Trophoblast cell (in vitro differentiated cells and primary cell): ENCODE data around the gene PSME3.
"Not testable (repeated sequence)": the region's sequence is repeated elsewhere in the genome, so short reads cannot be mapped to it uniquely, and the experiment has no call there.

Experiments used
- DNase-seq, 2 donors: peaks; one replicate each; pipeline ENCODE4 v3.0.0-alpha.2; 2016
- H2AFZ ChIP-seq: 2 replicates; pipeline ENCODE4 v1.6.1; 2013; ENCODE audit warnings: low read length, moderate library complexity, mild to moderate bottlenecking; ENCODE audit not compliant: insufficient read depth, poor library complexity
- H2AK5ac ChIP-seq: 2 replicates; pipeline ENCODE4 v1.6.1; 2013; ENCODE audit warnings: mild to moderate bottlenecking, low read length
- H2BK120ac ChIP-seq: 2 replicates; pipeline ENCODE4 v1.6.1; 2013; ENCODE audit warnings: low read length, mild to moderate bottlenecking, moderate library complexity; ENCODE audit not compliant: insufficient read depth, poor library complexity
- H2BK12ac ChIP-seq: 2 replicates; pipeline ENCODE4 v1.6.1; 2013; ENCODE audit warnings: mild to moderate bottlenecking, low read length, moderate library complexity
- H2BK5ac ChIP-seq: 2 replicates; pipeline ENCODE4 v1.6.1; 2013; ENCODE audit warnings: low read length, low read depth, moderate library complexity, mild to moderate bottlenecking; ENCODE audit not compliant: poor library complexity
- H3K14ac ChIP-seq: 2 replicates; pipeline ENCODE4 v1.6.1; 2013; ENCODE audit warnings: mild to moderate bottlenecking, low read length
- H3K18ac ChIP-seq: 2 replicates; pipeline ENCODE4 v1.6.1; 2013; ENCODE audit warnings: mild to moderate bottlenecking, low read length
- H3K23ac ChIP-seq: 2 replicates; pipeline ENCODE4 v1.6.1; 2013; ENCODE audit warnings: low read length
- H3K27ac ChIP-seq: 2 replicates; pipeline ENCODE4 v1.5.1; 2013; ENCODE audit warnings: low read depth, mild to moderate bottlenecking, inconsistent platforms, low read length, moderate library complexity
- H3K27me3 ChIP-seq: 2 replicates; pipeline ENCODE4 v1.6.1; 2013; ENCODE audit warnings: inconsistent platforms, mild to moderate bottlenecking, low read length, moderate library complexity; ENCODE audit not compliant: insufficient read depth
- H3K36me3 ChIP-seq, 2 experiments: 1 replicate in 1 of 2; 2 replicates in 1 of 2; pipeline ENCODE4 v1.6.1; 2013; ENCODE audit warnings: low read length in 2 of 2, mild to moderate bottlenecking in 2 of 2, moderate library complexity in 1 of 2; ENCODE audit not compliant: insufficient read depth in 2 of 2, control insufficient read depth in 1 of 2
- H3K4ac ChIP-seq: 2 replicates; pipeline ENCODE4 v1.6.1; 2013; ENCODE audit warnings: low read depth, mild to moderate bottlenecking, low read length, moderate library complexity
- H3K4me1 ChIP-seq, 2 experiments: 1 replicate in 1 of 2; 2 replicates in 1 of 2; pipeline ENCODE4 v1.6.1; 2013; ENCODE audit warnings: low read length in 2 of 2, mild to moderate bottlenecking in 2 of 2, moderate library complexity in 1 of 2; ENCODE audit not compliant: insufficient read depth in 2 of 2, control insufficient read depth in 1 of 2
- H3K4me2 ChIP-seq: 2 replicates; pipeline ENCODE4 v1.6.1; 2013; ENCODE audit warnings: inconsistent platforms, mild to moderate bottlenecking, low read length, moderate library complexity
- H3K4me3 ChIP-seq: 2 replicates; pipeline ENCODE4 v1.5.1; 2013; ENCODE audit warnings: mild to moderate bottlenecking, low read depth, low read length, inconsistent platforms
- H3K79me1 ChIP-seq: one replicate; pipeline ENCODE4 v1.6.1; 2013; ENCODE audit warnings: low read length
- H3K79me2 ChIP-seq: 2 replicates; pipeline ENCODE4 v1.6.1; 2013; ENCODE audit warnings: low read length, mild to moderate bottlenecking; ENCODE audit not compliant: control insufficient read depth, insufficient read depth, poor library complexity
- H3K9ac ChIP-seq: 2 replicates; pipeline ENCODE4 v1.6.1; 2013; ENCODE audit warnings: mild to moderate bottlenecking, low read length
- H3K9me3 ChIP-seq: 2 replicates; pipeline ENCODE4 v1.6.1; 2013; ENCODE audit warnings: low read depth, mild to moderate bottlenecking, control low read depth, inconsistent platforms, low read length; ENCODE audit not compliant: insufficient read depth
- H4K12ac ChIP-seq: 2 replicates; pipeline ENCODE4 v1.6.1; 2013; ENCODE audit warnings: low read depth, mild to moderate bottlenecking, low read length, moderate library complexity
- H4K8ac ChIP-seq: 2 replicates; pipeline ENCODE4 v1.6.1; 2013; ENCODE audit warnings: low read depth, mild to moderate bottlenecking, low read length, moderate library complexity
- H4K91ac ChIP-seq: one replicate; pipeline ENCODE4 v1.6.1; 2013; ENCODE audit warnings: low read depth, mild to moderate bottlenecking, low read length, moderate library complexity
- WGBS: extraction: QIAGEN DNeasy Blood & Tissue Kit; methylation state at CpG from one replicate; pipeline ENCODE4 v1.1.7; 2013; ENCODE audit warnings: missing lambda C conversion rate; ENCODE audit not compliant: insufficient read length, insufficient coverage; ENCODE audit errors: extremely low coverage; 5-methylcytosine and 5-hydroxymethylcytosine counted together

Gene PSME3

DNA sequence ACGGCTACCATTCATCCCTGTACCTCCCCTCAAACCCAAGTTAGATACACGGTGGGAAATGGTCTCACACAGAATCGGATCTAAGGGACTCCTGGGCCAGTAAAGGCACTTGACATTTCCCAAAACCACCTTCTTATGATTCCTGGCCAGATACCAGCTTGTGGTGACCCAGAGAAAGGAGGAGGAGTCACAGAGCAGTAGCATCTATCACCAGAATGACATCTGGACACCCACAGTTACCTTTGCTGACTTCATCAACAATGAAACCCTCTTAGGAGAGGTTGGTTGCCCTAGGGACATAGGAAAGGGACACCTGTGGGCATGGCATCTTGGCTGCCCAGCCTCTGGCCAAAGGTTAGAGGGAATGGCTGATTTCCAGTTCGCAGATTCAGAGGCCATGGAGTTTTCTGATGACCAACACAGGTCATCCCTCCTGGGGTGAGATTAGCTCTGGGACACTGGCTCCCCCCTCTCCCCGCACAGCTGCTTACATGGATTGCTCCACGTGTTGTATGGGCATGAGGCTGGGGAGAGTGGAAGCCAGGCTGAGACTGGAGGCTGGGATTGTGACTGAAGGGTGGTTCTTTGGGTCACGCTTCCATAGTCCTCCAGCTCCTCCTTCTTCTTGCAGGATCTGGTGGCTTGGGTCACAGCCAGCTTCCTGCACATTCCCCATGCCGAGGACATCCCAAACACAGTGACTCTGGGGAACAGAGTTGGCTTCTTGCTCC, 16.4 kb downstream of the PSME3 start:
- H2AFZ ChIP-seq = no peak overlapping the region
- no peak overlapping the region for H2AK5ac ChIP-seq
- H3K79me2 ChIP-seq = no peaks in the 10 kb centered on the region
- no peak overlapping the region for H4K8ac ChIP-seq
- no peak overlapping the region for H2BK5ac ChIP-seq
- H3K79me1 ChIP-seq = no peaks in the 10 kb centered on the region
- no peak overlapping the region for H3K4me3 ChIP-seq
- no peak overlapping the region for H3K23ac ChIP-seq
- no peak overlapping the region for H3K4ac ChIP-seq
- WGBS = no CpG with 5 or more reads among the region's 8 CpGs
- no peak overlapping the region for H3K14ac ChIP-seq
- no peak overlapping the region for H3K27ac ChIP-seq
- H3K9me3 ChIP-seq = no peaks in the 10 kb centered on the region
- no peak overlapping the region for H3K9ac ChIP-seq
- no peak for DNase-seq
- H3K4me1 ChIP-seq = no peaks in the 10 kb centered on the region
- no peak overlapping the region for H4K12ac ChIP-seq
- H3K36me3 ChIP-seq = peaks cover 11 to 15% of the 10 kb centered on the region in 2 experiments
- H4K91ac ChIP-seq = no peak overlapping the region
- H3K27me3 ChIP-seq = no peaks in the 10 kb centered on the region
- no peak overlapping the region for H2BK120ac ChIP-seq
- no peak overlapping the region for H3K4me2 ChIP-seq
- no peak overlapping the region for H3K18ac ChIP-seq
- H2BK12ac ChIP-seq = no peak overlapping the region

DNA sequence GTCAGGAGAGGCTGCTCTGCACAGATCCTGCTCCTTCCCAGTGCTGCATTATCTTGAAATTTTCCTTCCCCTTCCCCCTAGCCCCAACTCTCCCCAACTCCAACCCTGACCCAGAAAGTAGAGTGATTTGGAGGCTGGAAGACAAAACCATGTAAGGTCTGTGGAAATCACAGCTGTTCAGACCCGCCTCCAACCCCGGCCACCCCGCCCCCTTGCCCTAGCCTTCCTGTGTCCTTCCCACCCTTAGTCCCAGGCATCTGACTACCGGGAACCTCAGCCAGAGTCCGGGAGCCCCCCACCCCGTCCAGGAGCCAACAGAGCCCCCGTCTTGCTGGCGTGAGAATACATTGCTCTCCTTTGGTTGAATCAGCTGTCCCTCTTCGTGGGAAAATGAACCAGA, 17.8 kb downstream of the PSME3 start, which contains the start of gene AOC3:
Gene AOC3, plus strand, starts transcription at position 246 of the 400 bp plus-strand sequence. Its CDS starts 145 bp downstream, at position 391.
- Histone ChIP-seq H3K27me3 (no peaks in the 10 kb centered on the region), H2BK120ac (no peak within 1 kb of the TSS), H3K36me3 (peaks cover 0 to 2% of the 10 kb centered on the region in 2 experiments), H3K9me3 (no peaks in the 10 kb centered on the region), H4K91ac (no peak within 1 kb of the TSS), H3K4me1 (no peaks in the 10 kb centered on the region), H2AFZ (no peak within 1 kb of the TSS), H3K9ac (no peak within 1 kb of the TSS), H4K8ac (no peak within 1 kb of the TSS), H3K79me1 (no peaks in the 10 kb centered on the region), H3K4me2 (no peak within 1 kb of the TSS), H3K4ac (no peak within 1 kb of the TSS), H3K23ac (no peak within 1 kb of the TSS), H3K4me3 (no peak within 1 kb of the TSS), H3K14ac (no peak within 1 kb of the TSS), H3K18ac (no peak within 1 kb of the TSS), H4K12ac (no peak within 1 kb of the TSS), H3K79me2 (no peaks in the 10 kb centered on the region), H2BK12ac (no peak within 1 kb of the TSS), H2BK5ac (no peak within 1 kb of the TSS), H2AK5ac (no peak within 1 kb of the TSS), H3K27ac (no peak within 1 kb of the TSS)
- no CpG with 5 or more reads among the region's 9 CpGs for WGBS
- no peak for DNase-seq

DNA sequence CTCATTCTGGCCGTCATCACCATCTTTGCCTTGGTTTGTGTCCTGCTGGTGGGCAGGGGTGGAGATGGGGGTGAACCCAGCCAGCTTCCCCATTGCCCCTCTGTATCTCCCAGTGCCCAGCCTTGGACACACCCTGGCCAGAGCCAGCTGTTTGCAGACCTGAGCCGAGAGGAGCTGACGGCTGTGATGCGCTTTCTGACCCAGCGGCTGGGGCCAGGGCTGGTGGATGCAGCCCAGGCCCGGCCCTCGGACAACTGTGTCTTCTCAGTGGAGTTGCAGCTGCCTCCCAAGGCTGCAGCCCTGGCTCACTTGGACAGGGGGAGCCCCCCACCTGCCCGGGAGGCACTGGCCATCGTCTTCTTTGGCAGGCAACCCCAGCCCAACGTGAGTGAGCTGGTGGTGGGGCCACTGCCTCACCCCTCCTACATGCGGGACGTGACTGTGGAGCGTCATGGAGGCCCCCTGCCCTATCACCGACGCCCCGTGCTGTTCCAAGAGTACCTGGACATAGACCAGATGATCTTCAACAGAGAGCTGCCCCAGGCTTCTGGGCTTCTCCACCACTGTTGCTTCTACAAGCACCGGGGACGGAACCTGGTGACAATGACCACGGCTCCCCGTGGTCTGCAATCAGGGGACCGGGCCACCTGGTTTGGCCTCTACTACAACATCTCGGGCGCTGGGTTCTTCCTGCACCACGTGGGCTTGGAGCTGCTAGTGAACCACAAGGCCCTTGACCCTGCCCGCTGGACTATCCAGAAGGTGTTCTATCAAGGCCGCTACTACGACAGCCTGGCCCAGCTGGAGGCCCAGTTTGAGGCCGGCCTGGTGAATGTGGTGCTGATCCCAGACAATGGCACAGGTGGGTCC, 18.4 kb downstream of the PSME3 start:
- not testable (repeated sequence) for H2AFZ ChIP-seq, H2BK120ac ChIP-seq, H4K91ac ChIP-seq, H3K4me1 ChIP-seq, H3K4ac ChIP-seq, H2BK12ac ChIP-seq, H4K12ac ChIP-seq, H3K4me2 ChIP-seq, DNase-seq, H3K18ac ChIP-seq, H2BK5ac ChIP-seq, H3K9me3 ChIP-seq, H2AK5ac ChIP-seq, H3K9ac ChIP-seq, H3K27me3 ChIP-seq, H3K14ac ChIP-seq, H3K36me3 ChIP-seq, H3K79me2 ChIP-seq, H3K27ac ChIP-seq, H3K23ac ChIP-seq, H3K4me3 ChIP-seq, H3K79me1 ChIP-seq, H4K8ac ChIP-seq
- WGBS = no CpG with 5 or more reads among the region's 28 CpGs

DNA sequence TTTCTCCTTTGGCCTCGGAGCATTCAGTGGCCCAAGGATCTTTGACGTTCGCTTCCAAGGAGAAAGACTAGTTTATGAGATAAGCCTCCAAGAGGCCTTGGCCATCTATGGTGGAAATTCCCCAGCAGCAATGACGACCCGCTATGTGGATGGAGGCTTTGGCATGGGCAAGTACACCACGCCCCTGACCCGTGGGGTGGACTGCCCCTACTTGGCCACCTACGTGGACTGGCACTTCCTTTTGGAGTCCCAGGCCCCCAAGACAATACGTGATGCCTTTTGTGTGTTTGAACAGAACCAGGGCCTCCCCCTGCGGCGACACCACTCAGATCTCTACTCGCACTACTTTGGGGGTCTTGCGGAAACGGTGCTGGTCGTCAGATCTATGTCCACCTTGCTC, 19.2 kb downstream of the PSME3 start:
- Histone ChIP-seq H2AFZ (no peak overlapping the region), H3K9ac (no peak overlapping the region), H3K14ac (no peak overlapping the region), H3K79me2 (no peaks in the 10 kb centered on the region), H2BK5ac (no peak overlapping the region), H3K27me3 (no peaks in the 10 kb centered on the region), H2BK12ac (no peak overlapping the region), H3K4me2 (no peak overlapping the region), H3K18ac (no peak overlapping the region), H3K23ac (no peak overlapping the region), H4K8ac (no peak overlapping the region), H3K9me3 (no peaks in the 10 kb centered on the region), H3K4me3 (no peak overlapping the region), H2AK5ac (no peak overlapping the region), H3K4me1 (no peaks in the 10 kb centered on the region), H2BK120ac (no peak overlapping the region), H3K27ac (no peak overlapping the region), H3K4ac (no peak overlapping the region), H4K91ac (no peak overlapping the region), H4K12ac (no peak overlapping the region), H3K79me1 (no peaks in the 10 kb centered on the region), H3K36me3 (no peaks in the 10 kb centered on the region)
- DNase-seq = no peak
- WGBS = no CpG with 5 or more reads among the region's 15 CpGs
